GM12865 (cell line): ENCODE results near the gene TBC1D10A.

ENCODE experiments used
- DNase-seq: peaks from one replicate; pipeline ENCODE4 v3.0.0; 2010; ENCODE audit warnings: low read depth
- H3K4me3 ChIP-seq: 2 replicates; pipeline ENCODE4 v1.5.1; 2011; ENCODE audit warnings: mild to moderate bottlenecking, low read depth, low read length, control low read depth
- TF ChIP-seq, protein P1 (sequence below): IDR thresholded peaks from 2 replicates; pipeline ENCODE4 v1.5.1; 2011; ENCODE audit warnings: low read length, control low read depth, low read depth, inconsistent platforms; ENCODE audit not compliant: insufficient read depth; ENCODE audit errors: missing control alignments

Gene TBC1D10A

DNA sequence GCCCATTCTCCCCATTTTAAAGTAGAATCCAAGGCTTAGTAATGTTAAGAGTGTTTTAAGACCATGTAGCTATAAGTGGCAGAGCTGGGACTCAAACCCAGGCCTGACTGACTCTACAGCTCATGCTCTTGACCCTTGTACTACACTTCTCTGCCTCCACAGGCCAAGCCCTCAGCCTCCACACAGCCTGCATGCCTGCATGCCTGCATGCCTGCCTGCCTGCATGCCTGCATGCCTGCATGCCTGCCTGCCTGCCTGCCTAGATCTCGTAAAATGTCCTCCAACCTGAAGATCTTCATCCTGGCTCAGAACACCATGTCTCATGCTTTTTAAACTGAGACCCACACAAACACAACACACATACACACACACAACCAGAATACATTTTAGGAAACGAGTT, 18.6 kb downstream of the TBC1D10A start:
- TF ChIP-seq, protein P1, sequence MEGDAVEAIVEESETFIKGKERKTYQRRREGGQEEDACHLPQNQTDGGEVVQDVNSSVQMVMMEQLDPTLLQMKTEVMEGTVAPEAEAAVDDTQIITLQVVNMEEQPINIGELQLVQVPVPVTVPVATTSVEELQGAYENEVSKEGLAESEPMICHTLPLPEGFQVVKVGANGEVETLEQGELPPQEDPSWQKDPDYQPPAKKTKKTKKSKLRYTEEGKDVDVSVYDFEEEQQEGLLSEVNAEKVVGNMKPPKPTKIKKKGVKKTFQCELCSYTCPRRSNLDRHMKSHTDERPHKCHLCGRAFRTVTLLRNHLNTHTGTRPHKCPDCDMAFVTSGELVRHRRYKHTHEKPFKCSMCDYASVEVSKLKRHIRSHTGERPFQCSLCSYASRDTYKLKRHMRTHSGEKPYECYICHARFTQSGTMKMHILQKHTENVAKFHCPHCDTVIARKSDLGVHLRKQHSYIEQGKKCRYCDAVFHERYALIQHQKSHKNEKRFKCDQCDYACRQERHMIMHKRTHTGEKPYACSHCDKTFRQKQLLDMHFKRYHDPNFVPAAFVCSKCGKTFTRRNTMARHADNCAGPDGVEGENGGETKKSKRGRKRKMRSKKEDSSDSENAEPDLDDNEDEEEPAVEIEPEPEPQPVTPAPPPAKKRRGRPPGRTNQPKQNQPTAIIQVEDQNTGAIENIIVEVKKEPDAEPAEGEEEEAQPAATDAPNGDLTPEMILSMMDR, result no peak
- no peak overlapping the region for H3K4me3 ChIP-seq

DNA sequence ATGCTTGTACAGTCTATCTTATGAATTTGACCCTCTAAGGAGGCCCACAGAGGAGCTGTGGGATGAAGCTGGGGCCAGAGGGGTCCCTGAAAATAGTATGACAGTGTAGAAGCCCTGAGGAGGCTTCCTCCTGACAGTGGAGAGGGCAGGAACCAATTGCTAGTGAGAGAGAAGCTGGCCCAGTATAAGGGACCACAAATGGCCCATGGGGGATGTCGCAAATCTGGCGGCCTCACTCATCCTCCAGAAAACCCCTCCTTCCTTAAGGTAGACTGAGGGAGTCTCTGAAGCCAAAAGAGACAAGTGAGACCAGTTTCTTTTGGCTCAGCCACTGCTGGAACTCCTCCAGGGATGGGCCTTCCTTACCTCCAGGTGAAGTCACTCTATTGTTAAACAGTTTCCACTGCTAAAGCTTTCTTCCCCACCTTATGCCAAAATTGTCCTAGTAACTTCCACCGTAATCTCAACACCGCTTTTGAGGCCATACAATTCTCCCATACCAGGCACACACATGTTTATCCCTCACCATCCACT, 19.6 kb downstream of the TBC1D10A start:
- TF ChIP-seq, protein P1, result no peak
- peak overlapping the region; percentile 37 for H3K4me3 ChIP-seq
- peak; percentile 19 for DNase-seq

More for the DNA sequence above, 18.6 kb downstream of the TBC1D10A start:
- DNase-seq, result no peak

DNA sequence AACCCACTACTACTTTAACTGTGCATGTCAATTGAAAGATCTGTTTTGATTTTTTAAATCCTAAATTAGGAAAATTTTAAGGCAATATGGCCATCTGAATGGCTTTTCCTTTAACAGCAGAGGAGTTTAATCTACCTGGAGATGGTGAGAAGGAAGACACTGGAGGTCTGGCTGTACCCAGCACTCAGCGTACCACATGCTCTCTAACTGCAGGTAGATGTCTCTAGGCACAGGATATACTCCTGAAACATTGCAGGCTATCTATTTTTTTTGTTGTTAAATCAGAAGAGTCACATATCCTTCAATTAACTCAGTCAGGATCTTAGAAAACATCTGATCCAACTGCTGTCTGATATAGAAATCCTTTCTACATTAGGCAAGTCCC, 20.1 kb downstream of the TBC1D10A start:
- DNase-seq, result peak; percentile 15
- TF ChIP-seq, protein P1, result no peak
- peak overlapping the region; percentile 37 for H3K4me3 ChIP-seq

DNA sequence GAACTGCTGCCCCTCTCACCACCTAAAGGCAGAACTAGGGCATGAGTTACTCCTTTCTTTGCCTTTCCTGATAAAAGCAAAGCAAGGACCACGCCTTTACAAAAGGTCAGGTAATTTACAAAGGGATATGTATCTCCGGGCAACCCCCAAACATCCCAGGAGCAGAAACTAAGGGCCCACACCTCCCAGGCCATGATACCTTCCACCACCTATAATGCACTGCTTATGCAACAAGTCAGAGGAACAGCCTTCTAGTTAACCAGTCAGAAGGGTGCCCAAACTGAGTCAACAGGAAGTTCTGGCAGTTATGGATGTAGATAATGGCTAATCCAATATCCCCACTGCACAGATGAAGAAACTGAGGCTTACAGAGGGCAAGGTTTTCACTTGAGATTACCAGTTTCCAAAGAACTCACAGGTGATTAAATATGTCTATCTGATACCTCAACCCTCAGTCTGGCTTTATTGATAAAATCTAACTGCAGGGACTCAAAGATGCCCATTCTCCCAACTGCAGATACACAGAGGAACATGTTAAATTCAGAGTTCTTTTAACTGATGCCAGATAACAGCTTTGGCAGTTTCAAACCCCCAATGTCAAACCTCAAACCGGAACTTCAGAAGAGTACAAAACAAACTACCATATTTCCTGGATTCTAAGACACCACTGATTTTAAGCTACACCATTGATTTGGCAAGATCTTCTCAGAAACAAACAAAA, 20.7 kb downstream of the TBC1D10A start:
- peak overlapping the region; percentile 37 for H3K4me3 ChIP-seq
- TF ChIP-seq, protein P1, result no peak
- peak; percentile 66 for DNase-seq

DNA sequence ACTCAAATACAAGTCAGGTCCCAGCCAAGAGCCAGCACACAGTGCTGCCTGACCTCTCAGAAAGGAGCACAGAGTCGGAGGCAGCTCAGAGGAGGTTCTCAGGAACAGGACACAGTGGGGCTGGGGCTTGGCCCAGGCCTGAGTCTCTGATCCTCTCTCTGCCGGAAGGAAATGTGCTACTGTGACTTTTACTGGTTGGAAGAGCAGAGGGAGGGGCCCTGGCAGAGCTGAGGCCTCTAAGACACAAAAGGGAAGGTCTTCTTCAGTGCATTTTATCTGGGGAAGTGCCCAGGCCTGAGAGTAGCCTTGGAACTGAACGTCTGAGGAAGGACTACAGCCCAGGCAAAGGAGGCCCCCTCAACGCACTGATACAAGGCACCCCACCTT, 21.2 kb downstream of the TBC1D10A start:
- DNase-seq, result peak; percentile 90
- H3K4me3 ChIP-seq, result peak overlapping the region; percentile 37
- TF ChIP-seq, protein P1, result no peak

DNA sequence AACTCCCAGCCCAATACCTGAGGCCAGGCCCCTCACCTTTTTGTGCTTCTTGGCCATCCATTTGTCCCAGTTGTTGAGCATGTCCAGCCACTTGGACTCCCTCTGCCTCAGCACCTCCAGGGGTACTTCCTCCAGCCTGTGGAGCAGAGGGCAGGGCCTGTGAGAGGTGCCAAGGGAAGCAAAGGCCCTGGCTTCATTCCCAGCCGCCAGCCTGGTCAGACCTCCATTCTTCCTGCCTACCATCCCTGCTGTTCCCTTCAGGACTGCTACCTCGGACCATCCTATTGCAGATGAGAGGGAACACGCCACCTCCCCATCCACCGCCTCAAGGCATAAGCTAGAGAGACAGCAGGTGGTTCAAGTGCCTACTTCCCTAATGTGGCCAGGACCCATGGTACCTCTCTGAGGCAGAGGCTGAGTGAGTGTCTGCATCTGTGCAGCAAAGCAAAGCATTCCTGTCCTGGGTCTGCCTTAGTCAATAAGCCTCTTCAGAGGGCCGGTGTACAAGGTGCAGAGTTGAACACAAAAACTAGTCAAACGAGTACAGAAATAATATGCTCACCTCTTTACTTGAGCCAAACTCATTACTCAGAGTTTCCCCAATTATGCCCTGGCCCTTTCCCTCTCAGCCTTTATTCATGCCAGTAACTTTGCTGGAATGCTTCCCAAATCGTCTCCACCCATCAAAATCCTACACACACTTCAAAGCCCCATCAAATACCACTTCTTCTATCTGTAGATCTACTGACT, 22.1 kb downstream of the TBC1D10A start:
- no peak overlapping the region for H3K4me3 ChIP-seq
- DNase-seq, result peak; percentile 27
- TF ChIP-seq, protein P1, result no peak
